ENCODE data around the gene SSBP3. TPM values are rescaled to one million over a fixed set of nuclear protein-coding genes. Genes with fewer than 3 reads are reported as not detected.

Gene SSBP3
- total and polyA plus RNA-seq, 2 experiments from 2014 or later = 47.4 to 68.6 TPM

- TF ChIP-seq, protein P1, sequence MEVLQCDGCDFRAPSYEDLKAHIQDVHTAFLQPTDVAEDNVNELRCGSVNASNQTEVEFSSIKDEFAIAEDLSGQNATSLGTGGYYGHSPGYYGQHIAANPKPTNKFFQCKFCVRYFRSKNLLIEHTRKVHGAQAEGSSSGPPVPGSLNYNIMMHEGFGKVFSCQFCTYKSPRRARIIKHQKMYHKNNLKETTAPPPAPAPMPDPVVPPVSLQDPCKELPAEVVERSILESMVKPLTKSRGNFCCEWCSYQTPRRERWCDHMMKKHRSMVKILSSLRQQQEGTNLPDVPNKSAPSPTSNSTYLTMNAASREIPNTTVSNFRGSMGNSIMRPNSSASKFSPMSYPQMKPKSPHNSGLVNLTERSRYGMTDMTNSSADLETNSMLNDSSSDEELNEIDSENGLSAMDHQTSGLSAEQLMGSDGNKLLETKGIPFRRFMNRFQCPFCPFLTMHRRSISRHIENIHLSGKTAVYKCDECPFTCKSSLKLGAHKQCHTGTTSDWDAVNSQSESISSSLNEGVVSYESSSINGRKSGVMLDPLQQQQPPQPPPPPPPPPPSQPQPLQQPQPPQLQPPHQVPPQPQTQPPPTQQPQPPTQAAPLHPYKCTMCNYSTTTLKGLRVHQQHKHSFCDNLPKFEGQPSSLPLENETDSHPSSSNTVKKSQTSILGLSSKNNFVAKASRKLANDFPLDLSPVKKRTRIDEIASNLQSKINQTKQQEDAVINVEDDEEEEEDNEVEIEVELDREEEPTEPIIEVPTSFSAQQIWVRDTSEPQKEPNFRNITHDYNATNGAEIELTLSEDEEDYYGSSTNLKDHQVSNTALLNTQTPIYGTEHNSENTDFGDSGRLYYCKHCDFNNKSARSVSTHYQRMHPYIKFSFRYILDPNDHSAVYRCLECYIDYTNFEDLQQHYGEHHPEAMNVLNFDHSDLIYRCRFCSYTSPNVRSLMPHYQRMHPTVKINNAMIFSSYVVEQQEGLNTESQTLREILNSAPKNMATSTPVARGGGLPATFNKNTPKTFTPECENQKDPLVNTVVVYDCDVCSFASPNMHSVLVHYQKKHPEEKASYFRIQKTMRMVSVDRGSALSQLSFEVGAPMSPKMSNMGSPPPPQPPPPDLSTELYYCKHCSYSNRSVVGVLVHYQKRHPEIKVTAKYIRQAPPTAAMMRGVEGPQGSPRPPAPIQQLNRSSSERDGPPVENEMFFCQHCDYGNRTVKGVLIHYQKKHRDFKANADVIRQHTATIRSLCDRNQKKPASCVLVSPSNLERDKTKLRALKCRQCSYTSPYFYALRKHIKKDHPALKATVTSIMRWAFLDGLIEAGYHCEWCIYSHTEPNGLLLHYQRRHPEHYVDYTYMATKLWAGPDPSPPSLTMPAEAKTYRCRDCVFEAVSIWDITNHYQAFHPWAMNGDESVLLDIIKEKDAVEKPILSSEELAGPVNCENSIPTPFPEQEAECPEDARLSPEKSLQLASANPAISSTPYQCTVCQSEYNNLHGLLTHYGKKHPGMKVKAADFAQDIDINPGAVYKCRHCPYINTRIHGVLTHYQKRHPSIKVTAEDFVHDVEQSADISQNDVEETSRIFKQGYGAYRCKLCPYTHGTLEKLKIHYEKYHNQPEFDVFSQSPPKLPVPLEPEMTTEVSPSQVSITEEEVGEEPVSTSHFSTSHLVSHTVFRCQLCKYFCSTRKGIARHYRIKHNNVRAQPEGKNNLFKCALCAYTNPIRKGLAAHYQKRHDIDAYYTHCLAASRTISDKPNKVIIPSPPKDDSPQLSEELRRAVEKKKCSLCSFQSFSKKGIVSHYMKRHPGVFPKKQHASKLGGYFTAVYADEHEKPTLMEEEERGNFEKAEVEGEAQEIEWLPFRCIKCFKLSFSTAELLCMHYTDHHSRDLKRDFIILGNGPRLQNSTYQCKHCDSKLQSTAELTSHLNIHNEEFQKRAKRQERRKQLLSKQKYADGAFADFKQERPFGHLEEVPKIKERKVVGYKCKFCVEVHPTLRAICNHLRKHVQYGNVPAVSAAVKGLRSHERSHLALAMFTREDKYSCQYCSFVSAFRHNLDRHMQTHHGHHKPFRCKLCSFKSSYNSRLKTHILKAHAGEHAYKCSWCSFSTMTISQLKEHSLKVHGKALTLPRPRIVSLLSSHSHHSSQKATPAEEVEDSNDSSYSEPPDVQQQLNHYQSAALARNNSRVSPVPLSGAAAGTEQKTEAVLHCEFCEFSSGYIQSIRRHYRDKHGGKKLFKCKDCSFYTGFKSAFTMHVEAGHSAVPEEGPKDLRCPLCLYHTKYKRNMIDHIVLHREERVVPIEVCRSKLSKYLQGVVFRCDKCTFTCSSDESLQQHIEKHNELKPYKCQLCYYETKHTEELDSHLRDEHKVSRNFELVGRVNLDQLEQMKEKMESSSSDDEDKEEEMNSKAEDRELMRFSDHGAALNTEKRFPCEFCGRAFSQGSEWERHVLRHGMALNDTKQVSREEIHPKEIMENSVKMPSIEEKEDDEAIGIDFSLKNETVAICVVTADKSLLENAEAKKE (CRISPR knock-in tag; IDR thresholded peaks at IDR 0.05) = no peak
These were observed 123.9 kb downstream of the SSBP3 start (continued) for GRCh38 chr1:54282101-54282847.

DNA sequence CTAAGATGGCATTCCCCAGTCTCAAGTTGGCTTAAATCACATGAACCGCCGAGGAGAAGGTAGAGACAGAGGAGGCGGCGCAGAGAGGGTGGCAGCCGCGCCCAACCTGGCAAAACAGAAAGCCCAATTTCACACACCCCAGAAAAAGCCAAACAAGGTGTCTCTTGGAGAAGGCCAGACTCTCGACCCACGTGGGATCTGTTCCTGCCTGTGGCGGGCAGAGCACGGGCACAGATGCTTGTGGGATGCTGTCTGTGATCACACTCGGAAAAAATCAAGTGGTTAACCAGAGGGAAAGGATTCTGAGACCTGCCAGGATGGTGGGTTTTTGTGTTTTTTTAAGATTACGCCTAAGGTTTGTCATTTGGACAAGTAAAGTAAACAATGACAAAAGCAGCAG, 125.5 kb downstream of the SSBP3 start:
- H3K4me3 ChIP-seq = no peak overlapping the region
- DNase-seq (ENCODE audit: low spot score) (no peak), ATAC-seq (no peak)
- H4K20me1 ChIP-seq (replicated peaks; ENCODE audit: insufficient read depth) = peaks cover 9% of the 10 kb centered on the region
- H3K27ac ChIP-seq (ENCODE audit: low read depth) = no peak overlapping the region
- H3K27ac Mint-ChIP-seq = no peak overlapping the region
- no peaks in the 10 kb centered on the region for H3K36me3 ChIP-seq (ENCODE audit: insufficient read depth)
- peaks cover 20% of the 10 kb centered on the region for H3K4me1 ChIP-seq (ENCODE audit: insufficient read depth)
- H3K27me3 ChIP-seq (ENCODE audit: insufficient read depth) = no peaks in the 10 kb centered on the region
- H3K4me1 Mint-ChIP-seq = peaks cover 43% of the 10 kb centered on the region
- H3K9me3 Mint-ChIP-seq = no peaks in the 10 kb centered on the region
- H3F3A ChIP-seq (replicated peaks; ENCODE audit: low read depth) = peaks cover under 1% of the 10 kb centered on the region
- peaks cover 20% of the 10 kb centered on the region for H3K36me3 Mint-ChIP-seq (ENCODE audit: low read depth)
- H3K79me2 ChIP-seq (replicated peaks; ENCODE audit: insufficient read depth) = peaks cover 53% of the 10 kb centered on the region
- H3K4me3 Mint-ChIP-seq = no peak overlapping the region
- peaks cover 14% of the 10 kb centered on the region for H3K27me3 Mint-ChIP-seq (ENCODE audit: insufficient read depth, low read depth, poor library complexity)
- H3K4me2 ChIP-seq = no peak overlapping the region
- no peak overlapping the region for H2AFZ ChIP-seq
- H3K9me2 ChIP-seq (ENCODE audit: insufficient read depth) = no peaks in the 10 kb centered on the region
- no peak for TF ChIP-seq EZH2phosphoT487 (IDR thresholded peaks at IDR 0.05; ENCODE audit: unreplicated experiment)
- TF ChIP-seq, protein P2, sequence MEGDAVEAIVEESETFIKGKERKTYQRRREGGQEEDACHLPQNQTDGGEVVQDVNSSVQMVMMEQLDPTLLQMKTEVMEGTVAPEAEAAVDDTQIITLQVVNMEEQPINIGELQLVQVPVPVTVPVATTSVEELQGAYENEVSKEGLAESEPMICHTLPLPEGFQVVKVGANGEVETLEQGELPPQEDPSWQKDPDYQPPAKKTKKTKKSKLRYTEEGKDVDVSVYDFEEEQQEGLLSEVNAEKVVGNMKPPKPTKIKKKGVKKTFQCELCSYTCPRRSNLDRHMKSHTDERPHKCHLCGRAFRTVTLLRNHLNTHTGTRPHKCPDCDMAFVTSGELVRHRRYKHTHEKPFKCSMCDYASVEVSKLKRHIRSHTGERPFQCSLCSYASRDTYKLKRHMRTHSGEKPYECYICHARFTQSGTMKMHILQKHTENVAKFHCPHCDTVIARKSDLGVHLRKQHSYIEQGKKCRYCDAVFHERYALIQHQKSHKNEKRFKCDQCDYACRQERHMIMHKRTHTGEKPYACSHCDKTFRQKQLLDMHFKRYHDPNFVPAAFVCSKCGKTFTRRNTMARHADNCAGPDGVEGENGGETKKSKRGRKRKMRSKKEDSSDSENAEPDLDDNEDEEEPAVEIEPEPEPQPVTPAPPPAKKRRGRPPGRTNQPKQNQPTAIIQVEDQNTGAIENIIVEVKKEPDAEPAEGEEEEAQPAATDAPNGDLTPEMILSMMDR (conservative IDR thresholded peaks at IDR 0.05; ENCODE audit: low read depth in 2 of 2) = no peak
- no peak for TF ChIP-seq CREB1 (CRISPR knock-in tag; IDR thresholded peaks at IDR 0.05; ENCODE audit: low read depth)
- TF ChIP-seq ETS1 (IDR thresholded peaks at IDR 0.05) = no peak
- TF ChIP-seq POLR2AphosphoS5 (IDR thresholded peaks at IDR 0.05; ENCODE audit: low read depth) = no peak
- TF ChIP-seq ZNF331 (CRISPR knock-in tag; IDR thresholded peaks at IDR 0.05; ENCODE audit: low read depth) = no peak
- TF ChIP-seq NANOG (IDR thresholded peaks at IDR 0.05; ENCODE audit: borderline replicate concordance) = no peak
- TF ChIP-seq EZH2 (IDR thresholded peaks at IDR 0.05; ENCODE audit: low read depth, unreplicated experiment) = no peak
